ENCODE data around the gene PACSIN3.

PACSIN3 gene

GRCh38 chr11:47144541-47144940 lies 41.7 kb downstream of the PACSIN3 start:
- TF ChIP-seq REST (IDR thresholded peaks at IDR 0.05; ENCODE audit: insufficient read depth in 1 of 2, low read depth in 2 of 2, low read length in 2 of 2) (no peak), POLR2AphosphoS5 (IDR thresholded peaks at IDR 0.05; ENCODE audit: low read depth, low read length) (no peak), TAF1 (IDR thresholded peaks at IDR 0.05; ENCODE audit: borderline replicate concordance, insufficient read depth, low read length) (no peak), SIN3A (IDR thresholded peaks at IDR 0.05; ENCODE audit: borderline replicate concordance, insufficient read depth, low read length) (no peak), FOXP2 (optimal IDR thresholded peaks at IDR 0.05; ENCODE audit: borderline replicate concordance, extremely low read depth, extremely low read length, insufficient read depth) (no peak)

GRCh38 chr11:47143322-47143721 lies 42.9 kb downstream of the PACSIN3 start:
- TF ChIP-seq FOXP2 (optimal IDR thresholded peaks at IDR 0.05; ENCODE audit: borderline replicate concordance, extremely low read depth, extremely low read length, insufficient read depth) (no peak), TAF1 (IDR thresholded peaks at IDR 0.05; ENCODE audit: borderline replicate concordance, insufficient read depth, low read length) (no peak), POLR2AphosphoS5 (IDR thresholded peaks at IDR 0.05; ENCODE audit: low read depth, low read length) (no peak), REST (IDR thresholded peaks at IDR 0.05; ENCODE audit: insufficient read depth in 1 of 2, low read depth in 2 of 2, low read length in 2 of 2) (no peak), SIN3A (IDR thresholded peaks at IDR 0.05; ENCODE audit: borderline replicate concordance, insufficient read depth, low read length) (no peak)

DNA sequence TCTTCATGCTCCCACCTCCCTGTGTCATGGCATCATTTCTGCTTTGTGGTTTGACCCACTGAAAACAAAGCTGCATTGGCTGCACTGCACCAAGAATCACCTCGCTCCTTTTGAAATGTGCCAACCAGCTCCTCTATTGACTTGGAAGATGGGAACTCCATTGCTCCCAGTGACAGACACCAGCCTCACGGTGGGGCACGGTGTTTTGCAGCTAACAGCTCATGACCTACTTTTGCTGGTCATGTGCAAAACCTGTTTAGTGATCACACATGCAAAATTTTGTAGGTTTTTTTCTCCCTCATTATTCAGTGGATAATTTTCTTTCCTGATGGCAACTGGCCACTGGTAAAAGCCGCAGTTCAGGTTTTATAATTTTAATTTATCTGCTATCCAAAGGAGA lies 46.4 kb downstream of the PACSIN3 start:
- TF ChIP-seq TAF1 (IDR thresholded peaks at IDR 0.05; ENCODE audit: borderline replicate concordance, insufficient read depth, low read length) = no peak
- TF ChIP-seq FOXP2 (optimal IDR thresholded peaks at IDR 0.05; ENCODE audit: borderline replicate concordance, extremely low read depth, extremely low read length, insufficient read depth) = no peak
- TF ChIP-seq REST (IDR thresholded peaks at IDR 0.05; ENCODE audit: insufficient read depth in 1 of 2, low read depth in 2 of 2, low read length in 2 of 2) = no peak

DNA sequence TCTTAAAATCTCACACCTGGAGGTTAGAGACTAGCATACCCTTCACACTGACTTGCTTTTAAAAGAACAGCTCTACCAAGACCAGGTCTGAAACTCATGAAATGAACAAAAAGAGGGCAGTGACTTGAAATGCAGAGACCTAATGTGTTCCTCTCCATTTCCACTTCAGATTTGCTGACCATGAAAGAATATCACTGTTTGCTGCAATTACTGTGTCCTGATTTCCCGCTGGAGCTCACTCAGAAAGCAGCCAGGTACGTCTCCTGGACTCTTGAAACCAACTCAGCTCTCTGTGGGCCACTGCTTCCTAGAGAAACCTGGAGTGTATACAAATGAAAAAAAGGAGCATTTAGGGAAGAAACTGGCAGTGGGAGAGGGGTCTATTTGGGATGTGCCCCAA lies 48.8 kb downstream of the PACSIN3 start:
- TF ChIP-seq REST (IDR thresholded peaks at IDR 0.05; ENCODE audit: insufficient read depth in 1 of 2, low read depth in 2 of 2, low read length in 2 of 2) = no peak
- TF ChIP-seq TAF1 (IDR thresholded peaks at IDR 0.05; ENCODE audit: borderline replicate concordance, insufficient read depth, low read length) = no peak
- no peak for TF ChIP-seq SIN3A (IDR thresholded peaks at IDR 0.05; ENCODE audit: borderline replicate concordance, insufficient read depth, low read length)
- no peak for TF ChIP-seq POLR2AphosphoS5 (IDR thresholded peaks at IDR 0.05; ENCODE audit: low read depth, low read length)
- no peak for TF ChIP-seq FOXP2 (optimal IDR thresholded peaks at IDR 0.05; ENCODE audit: borderline replicate concordance, extremely low read depth, extremely low read length, insufficient read depth)

- no peak for TF ChIP-seq TAF1 (IDR thresholded peaks at IDR 0.05; ENCODE audit: borderline replicate concordance, insufficient read depth, low read length)
- no peak for TF ChIP-seq FOXP2 (optimal IDR thresholded peaks at IDR 0.05; ENCODE audit: borderline replicate concordance, extremely low read depth, extremely low read length, insufficient read depth)
- no peak for TF ChIP-seq SIN3A (IDR thresholded peaks at IDR 0.05; ENCODE audit: borderline replicate concordance, insufficient read depth, low read length)
- TF ChIP-seq REST (IDR thresholded peaks at IDR 0.05; ENCODE audit: insufficient read depth in 1 of 2, low read depth in 2 of 2, low read length in 2 of 2) = no peak
- TF ChIP-seq POLR2AphosphoS5 (IDR thresholded peaks at IDR 0.05; ENCODE audit: low read depth, low read length) = no peak
Observed at GRCh38 chr11:47136921-47137320, 49.3 kb downstream of the PACSIN3 start.

All from PFSK-1 (cell line).